ENCODE data around the gene RHOU. TPM values are rescaled to one million over a fixed set of nuclear protein-coding genes. Genes with fewer than 3 reads are reported as not detected.

RHOU gene
- total and polyA plus RNA-seq, 2 donors (not counting 3 experiments of a cell fraction or from before 2014, with no cell fraction given), result 0.04 to 0.40 TPM

- Histone ChIP-seq H2AFZ (ENCODE audit: low read depth, low read length) (no peak overlapping the region), H3K36me3 (ENCODE audit: control insufficient read depth in 2 of 2, extremely low read depth in 1 of 2, insufficient read depth in 2 of 2, low read length in 2 of 2) (no peaks in the 10 kb centered on the region), H3K27ac (ENCODE audit: insufficient read depth, low read depth, low read length) (no peak overlapping the region), H3K4me1 (ENCODE audit: control insufficient read depth, extremely low read depth, insufficient read depth, low read length) (no peaks in the 10 kb centered on the region), H4K20me1 (replicated peaks; ENCODE audit: control insufficient read depth, extremely low read depth, insufficient read depth, low read length) (no peaks in the 10 kb centered on the region), H3K79me2 (ENCODE audit: control insufficient read depth, insufficient read depth, low read length) (no peaks in the 10 kb centered on the region), H3K27me3 (ENCODE audit: control insufficient read depth in 2 of 2, insufficient read depth in 2 of 2, low read length in 2 of 2) (no peaks in the 10 kb centered on the region), H3K4me3 (replicated peaks in 1 of 3; ENCODE audit: insufficient read depth in 1 of 3, low read depth in 1 of 3, low read length in 3 of 3) (no peak overlapping the region), H3K4me2 (ENCODE audit: insufficient read depth, low read length) (no peak overlapping the region), H3K9me3 (replicated peaks; ENCODE audit: control insufficient read depth, insufficient read depth, low read length) (no peaks in the 10 kb centered on the region), H3K9me1 (replicated peaks; ENCODE audit: control insufficient read depth, extremely low read depth, insufficient read depth, low read length) (no peaks in the 10 kb centered on the region), H3K9ac (replicated peaks; ENCODE audit: extremely low read depth, insufficient read depth, low read length) (no peak overlapping the region)
- ChIA-PET POLR2A (no interaction called here), CTCF (no interaction called here)
- FAIRE-seq, result no peak
- no TSS peak for BruUV-seq (replicated peaks)
- DNase-seq (ENCODE audit: low read depth, low spot score), result no peak
- intact Hi-C loops (cut with micrococcal nuclease), result no loop called here
- dilution Hi-C loops (cut with MboI; ENCODE audit: extremely low pct_ligation_motif_present, low sequenced_read_pairs), result no loop called here
- TF ChIP-seq CTCF (IDR thresholded peaks at IDR 0.05; ENCODE audit: extremely low read depth in 1 of 2, insufficient read depth in 1 of 2, low read depth in 1 of 2, low read length in 2 of 2) (no peak), POLR2AphosphoS5 (IDR thresholded peaks at IDR 0.05; ENCODE audit: insufficient read depth, low read depth, low read length) (no peak), MAX (IDR thresholded peaks at IDR 0.05; ENCODE audit: insufficient read depth, insufficient read length) (no peak), GATA2 (IDR thresholded peaks at IDR 0.05; ENCODE audit: insufficient read depth, insufficient read length, low read depth, low read length) (no peak), FOS (IDR thresholded peaks at IDR 0.05; ENCODE audit: borderline replicate concordance, insufficient read depth, low read length) (no peak)
These were observed 50.4 kb downstream of the RHOU start for GRCh38 chr1:228785366-228786330.

Data from endothelial cell of umbilical vein (primary cell).